Omental fat pad (tissue), 4 donors: ENCODE measurements around the gene MT1F. TPM values are rescaled to one million over a fixed set of nuclear protein-coding genes. Genes with fewer than 3 reads are reported as not detected.
A peak's percentile ranks its signal among the peaks of the same experiment; 100 is the strongest.
"Not testable (repeated sequence)": the region's sequence is repeated elsewhere in the genome, so short reads cannot be mapped to it uniquely, and the experiment has no call there.

Experiments
- ATAC-seq: fragments of 150-250 bp; one replicate; pipeline ENCODE4 v1.9.1; 2016; ENCODE audit warnings: mild to moderate bottlenecking, moderate library complexity; ENCODE audit not compliant: low FRiP score
- DNase-seq: peaks from one replicate; pipeline ENCODE4 v3.0.0-alpha.2; 2019; ENCODE audit warnings: low spot score
- CTCF ChIP-seq, 3 donors: fragments of 450-650 bp; IDR thresholded peaks; one replicate each; pipeline ENCODE4 v1.5.1; 2016 to 2017; ENCODE audit warnings: antibody characterized with exemption in 3 of 3, mild to moderate bottlenecking in 3 of 3, moderate library complexity in 2 of 3
- total RNA-seq, 4 donors: library from RNA; depleted of rRNA; stranded (reverse); fragments of >200 nt; gene quantifications; one replicate each; pipeline ENCODE4 v1.1.0, GENCODE V29; 2016

The MT1F gene
- total RNA-seq, 4 donors from 2014 or later = 9.8 to 199 (median 43.6) TPM

DNA sequence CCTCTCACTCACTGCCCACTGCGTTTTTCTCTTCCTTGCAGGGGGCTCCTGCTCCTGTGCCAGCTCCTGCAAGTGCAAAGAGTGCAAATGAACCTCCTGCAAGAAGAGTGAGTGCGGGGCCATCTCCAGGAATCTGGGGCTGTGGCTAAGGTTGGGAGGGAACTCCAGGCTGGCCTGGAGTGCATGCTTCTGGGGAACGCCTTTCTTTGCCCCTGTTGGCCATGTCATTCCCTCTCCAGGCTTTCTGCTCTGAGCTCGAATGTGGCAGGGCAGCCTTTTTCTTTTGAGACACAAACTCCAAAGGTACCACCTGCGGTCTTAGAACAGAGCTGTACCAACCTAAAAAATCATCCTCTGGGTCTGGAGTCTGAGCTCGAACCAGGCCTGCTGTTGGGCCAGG is 39.6 kb upstream of the MT1F start:
- ATAC-seq = no peak
- TF ChIP-seq CTCF (IDR thresholded peaks at IDR 0.05) = no peak
- no peak for DNase-seq

DNA sequence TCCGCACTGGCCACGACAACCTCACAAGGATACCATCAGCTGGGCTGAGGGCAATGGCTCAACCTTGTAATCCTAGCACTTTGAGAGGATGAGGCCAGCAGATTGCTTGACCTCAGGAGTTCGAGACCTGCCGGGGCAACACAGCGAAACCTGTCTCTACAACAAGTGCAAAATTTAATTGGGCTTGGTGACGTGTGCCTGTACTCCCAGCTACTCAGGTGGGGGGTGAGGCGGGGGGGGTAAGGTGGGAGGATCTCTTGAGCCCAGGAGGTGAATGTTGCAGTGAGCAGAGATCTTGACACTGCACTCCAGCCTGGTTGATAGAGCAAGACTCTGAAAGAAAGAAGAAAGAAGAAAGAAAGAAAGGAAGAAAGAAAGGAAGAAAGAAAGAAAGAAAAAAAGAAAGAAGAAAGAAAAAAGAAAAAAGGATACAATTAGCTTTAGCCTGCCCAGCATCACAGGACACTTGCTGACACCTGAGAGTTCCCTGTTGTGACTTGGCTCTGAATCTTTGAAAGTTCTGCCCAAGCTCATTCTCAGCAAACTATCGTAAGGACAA is 37.3 kb upstream of the MT1F start:
- TF ChIP-seq CTCF (IDR thresholded peaks at IDR 0.05) = no peak
- no peak for DNase-seq
- ATAC-seq = no peak

DNA sequence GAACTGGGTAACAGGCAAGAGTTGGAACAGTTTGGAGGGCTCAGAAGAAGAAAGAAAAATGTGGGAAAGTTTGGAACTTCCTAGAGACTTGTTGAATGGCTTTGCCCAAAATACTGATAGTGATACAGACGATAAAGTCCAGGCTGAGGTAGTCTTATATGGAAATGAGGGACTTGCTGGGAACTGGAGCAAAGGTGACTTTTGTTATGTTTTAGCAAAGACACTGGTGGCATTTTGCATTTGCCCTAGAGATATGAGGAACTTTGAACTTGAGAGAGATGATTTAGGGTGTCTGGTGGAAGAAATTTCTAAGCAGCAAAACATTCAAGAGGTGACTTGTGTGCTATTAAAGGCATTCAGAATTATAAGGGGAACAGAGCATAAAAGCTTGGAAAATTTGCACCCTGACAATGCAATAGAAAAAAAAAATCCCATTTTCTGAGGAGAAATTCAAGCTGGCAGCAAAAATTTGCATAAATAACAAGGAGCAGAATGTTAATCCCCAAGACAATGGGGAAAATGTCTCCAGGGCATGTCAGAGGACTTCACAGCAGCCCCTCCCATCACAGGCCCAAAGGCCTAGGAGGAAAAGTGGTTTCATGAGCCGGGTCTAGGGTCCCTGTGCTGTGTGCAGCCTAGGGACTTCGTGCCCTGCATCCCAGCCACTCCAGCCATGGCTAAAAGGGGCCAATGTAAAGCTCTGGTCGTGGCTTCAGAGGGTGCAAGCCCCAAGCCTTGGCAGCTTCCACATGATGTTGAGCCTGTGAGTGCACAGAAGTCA is 35.9 kb upstream of the MT1F start:
- not testable (repeated sequence) for ATAC-seq, DNase-seq

- ATAC-seq, DNase-seq: not testable (repeated sequence)
Measured at GRCh38 chr16:56623184-56623583, 34.6 kb upstream of the MT1F start.

- no peak for ATAC-seq
- no peak for DNase-seq
- no peak for TF ChIP-seq CTCF (IDR thresholded peaks at IDR 0.05)
Measured at GRCh38 chr16:56623637-56624036, 34.1 kb upstream of the MT1F start.

DNA sequence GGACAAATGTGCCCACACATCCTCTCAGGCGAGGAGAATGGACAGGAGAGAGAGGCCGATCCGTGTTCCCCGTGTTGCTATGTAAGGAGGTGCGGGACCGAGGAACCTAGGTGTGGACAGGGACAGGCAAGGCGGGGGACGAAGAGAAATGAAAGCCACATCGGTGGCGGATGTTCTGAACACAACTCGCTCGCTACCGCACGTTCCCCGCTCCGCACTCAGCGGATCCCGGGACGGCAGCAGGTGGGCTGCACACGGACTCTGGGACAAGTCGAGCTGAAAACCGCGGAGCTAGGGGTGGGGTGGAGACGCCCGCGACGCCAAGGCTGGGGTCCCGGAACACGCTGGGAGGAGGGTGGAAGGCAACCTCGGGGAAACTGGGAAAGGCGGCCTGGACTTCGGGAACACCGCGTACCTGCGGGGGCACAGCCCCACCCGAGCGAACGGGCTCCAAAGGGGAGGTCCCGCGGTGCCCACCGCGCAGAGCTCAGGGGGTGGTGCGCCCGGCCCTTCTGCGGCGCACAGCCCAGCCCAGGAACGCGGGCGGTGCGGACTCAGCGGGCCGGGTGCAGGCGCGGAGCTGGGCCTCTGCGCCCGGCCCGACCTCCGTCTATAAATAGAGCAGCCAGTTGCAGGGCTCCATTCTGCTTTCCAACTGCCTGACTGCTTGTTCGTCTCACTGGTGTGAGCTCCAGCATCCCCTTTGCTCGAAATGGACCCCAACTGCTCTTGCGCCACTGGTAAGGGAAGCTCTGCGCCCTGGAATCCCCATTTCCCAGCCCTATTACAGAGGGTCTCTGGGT is 32.4 kb upstream of the MT1F start, which contains the start of gene MT1E:
MT1E (plus strand) TSS at position 642 of the 803 bp plus-strand sequence; CDS start at position 713, 71 bp downstream.
- TF ChIP-seq CTCF (IDR thresholded peaks at IDR 0.05) = no peak
- peak; percentile 79 for DNase-seq
- ATAC-seq = peak; percentile 94

GRCh38 chr16:56625943-56626654 is 31.7 kb upstream of the MT1F start:
- no peak for TF ChIP-seq CTCF (IDR thresholded peaks at IDR 0.05)
- ATAC-seq (peak; percentile 43), DNase-seq (no peak)
